ENCODE results near the gene QRFP.
A peak's percentile ranks its signal among the peaks of the same experiment; 100 is the strongest.

Gene QRFP

DNA sequence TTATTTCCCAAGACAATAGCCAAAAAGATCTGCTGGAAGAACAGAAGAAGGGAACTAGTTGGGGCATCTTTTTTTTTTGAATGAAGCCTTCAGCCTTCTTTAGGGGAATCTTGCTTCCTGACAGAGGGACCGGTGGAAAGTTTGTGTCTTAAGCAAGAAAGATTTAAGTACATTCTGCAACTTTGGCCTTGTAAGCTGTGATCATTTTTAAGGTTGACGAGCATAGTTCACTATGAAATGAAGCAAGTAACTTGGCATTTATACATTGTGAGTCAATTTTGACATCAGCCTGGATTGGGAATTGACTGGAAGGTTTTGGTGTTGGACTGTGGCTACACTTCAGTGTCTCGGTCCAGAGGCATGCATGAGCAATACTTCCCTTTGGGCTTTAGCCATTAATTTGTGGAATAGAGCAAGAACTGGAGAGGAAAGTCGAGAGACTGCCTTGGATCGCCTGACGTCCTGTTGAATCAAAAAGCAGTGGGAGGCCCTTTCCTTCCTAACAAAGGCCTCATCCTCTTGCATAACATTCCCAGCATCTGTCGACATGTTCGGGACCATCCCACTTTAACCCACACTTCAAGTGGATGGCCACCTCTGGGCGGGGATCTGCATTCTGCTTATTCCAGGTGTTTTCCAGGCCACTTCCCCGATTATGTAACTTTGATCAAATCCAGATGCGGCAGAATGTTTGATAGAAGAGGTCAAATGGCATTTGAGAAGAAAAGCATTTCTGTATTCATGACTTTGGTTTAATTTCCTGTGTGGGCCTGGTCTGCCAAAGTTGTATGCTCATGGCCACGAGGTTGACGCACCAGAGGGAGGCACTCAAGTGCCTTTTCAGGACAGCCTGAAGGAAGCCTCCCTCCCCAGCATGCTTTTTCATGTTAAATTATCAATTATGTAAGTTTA lies 49.0 kb downstream of the QRFP start:
- peak; percentile 76 for TF ChIP-seq CEBPB (IDR thresholded peaks at IDR 0.05)
- TF ChIP-seq, protein P1, sequence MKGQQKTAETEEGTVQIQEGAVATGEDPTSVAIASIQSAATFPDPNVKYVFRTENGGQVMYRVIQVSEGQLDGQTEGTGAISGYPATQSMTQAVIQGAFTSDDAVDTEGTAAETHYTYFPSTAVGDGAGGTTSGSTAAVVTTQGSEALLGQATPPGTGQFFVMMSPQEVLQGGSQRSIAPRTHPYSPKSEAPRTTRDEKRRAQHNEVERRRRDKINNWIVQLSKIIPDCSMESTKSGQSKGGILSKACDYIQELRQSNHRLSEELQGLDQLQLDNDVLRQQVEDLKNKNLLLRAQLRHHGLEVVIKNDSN (IDR thresholded peaks at IDR 0.05), result no peak

DNA sequence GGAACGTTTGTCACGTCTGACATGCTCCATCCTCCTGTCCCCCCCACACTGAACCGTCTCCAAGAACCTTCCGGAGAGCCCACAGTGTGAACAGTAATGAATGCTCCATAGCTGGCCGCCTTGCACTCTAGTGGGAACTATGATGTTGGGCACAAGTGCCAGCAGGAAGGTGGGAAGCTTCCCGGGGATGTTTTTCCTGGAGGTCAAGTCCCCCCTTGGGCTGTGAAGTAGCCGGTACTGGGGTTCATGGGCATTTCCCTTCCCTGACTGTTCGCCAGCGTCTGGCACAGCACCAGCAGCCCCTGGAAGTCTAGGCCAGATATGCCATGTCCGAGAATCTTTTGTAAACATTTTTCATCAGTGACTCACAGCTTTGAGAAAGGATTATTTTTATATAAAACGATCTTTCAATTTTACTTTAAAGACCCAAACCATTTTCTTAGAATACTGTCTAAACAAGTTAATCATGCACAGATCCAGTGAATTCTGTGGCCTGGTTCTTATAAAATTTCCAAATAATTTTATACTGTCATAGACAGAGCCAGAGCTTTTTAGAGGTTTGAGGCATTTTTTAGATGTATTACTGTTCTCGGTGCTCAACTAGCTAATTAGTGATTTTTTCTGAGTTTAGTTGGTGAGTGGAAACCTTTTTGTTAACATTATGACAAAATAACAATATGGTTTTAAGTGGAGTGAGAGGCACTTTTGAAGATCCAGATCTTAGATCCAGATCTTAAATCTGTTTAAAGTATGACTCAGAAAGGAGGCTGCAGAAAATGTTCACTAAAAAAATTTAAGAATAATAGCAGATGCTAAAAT lies 49.9 kb downstream of the QRFP start:
- TF ChIP-seq, protein P2, sequence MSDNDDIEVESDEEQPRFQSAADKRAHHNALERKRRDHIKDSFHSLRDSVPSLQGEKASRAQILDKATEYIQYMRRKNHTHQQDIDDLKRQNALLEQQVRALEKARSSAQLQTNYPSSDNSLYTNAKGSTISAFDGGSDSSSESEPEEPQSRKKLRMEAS (IDR thresholded peaks at IDR 0.05), result no peak
- TF ChIP-seq, protein P1 (IDR thresholded peaks at IDR 0.05), result no peak
- no peak for TF ChIP-seq TCF12 (IDR thresholded peaks at IDR 0.05; ENCODE audit: low read depth)
- TF ChIP-seq EGR1 (IDR thresholded peaks at IDR 0.05), result no peak

DNA sequence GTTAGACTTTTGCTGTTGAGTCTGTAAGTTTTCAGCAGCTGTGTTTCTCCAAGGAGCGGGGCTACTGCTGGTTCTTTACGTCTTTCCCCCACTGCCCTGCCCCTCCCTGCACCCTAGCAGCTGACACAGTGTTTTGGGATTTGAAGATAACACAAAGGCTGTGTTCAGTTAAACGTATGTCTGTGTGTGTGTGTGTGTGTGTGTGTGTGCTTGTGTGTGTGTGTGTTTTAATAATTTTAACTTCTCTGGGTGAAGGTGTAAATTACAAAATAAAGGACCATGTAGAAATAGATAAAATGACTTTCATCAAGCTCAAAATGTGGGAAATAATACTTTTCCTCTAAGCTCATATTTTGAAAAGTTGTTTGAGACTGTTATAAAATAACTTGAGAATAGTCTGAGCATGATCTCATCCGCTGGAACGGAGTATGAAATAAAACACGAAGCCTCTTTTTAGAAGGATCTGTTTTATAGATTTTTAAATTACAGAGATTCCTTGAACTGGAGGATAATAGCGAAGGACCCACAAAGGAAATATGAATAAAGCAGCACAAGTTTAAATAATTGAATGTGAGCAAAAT lies 50.6 kb downstream of the QRFP start:
- no peak for TF ChIP-seq TEAD4 (IDR thresholded peaks at IDR 0.05)
- no peak for TF ChIP-seq RAD21 (IDR thresholded peaks at IDR 0.05; ENCODE audit: low read depth)
- TF ChIP-seq TCF12 (IDR thresholded peaks at IDR 0.05; ENCODE audit: low read depth), result no peak
- no peak for TF ChIP-seq YY1 (IDR thresholded peaks at IDR 0.05; ENCODE audit: low read depth)
- TF ChIP-seq EGR1 (IDR thresholded peaks at IDR 0.05), result no peak
- no peak for TF ChIP-seq EP300 (IDR thresholded peaks at IDR 0.05; ENCODE audit: borderline replicate concordance)
- TF ChIP-seq TAF1 (IDR thresholded peaks at IDR 0.05; ENCODE audit: low read depth), result no peak
- no peak for TF ChIP-seq CEBPB (IDR thresholded peaks at IDR 0.05)
- TF ChIP-seq ZBTB7A (IDR thresholded peaks at IDR 0.05; ENCODE audit: low read depth), result no peak
- TF ChIP-seq, protein P2 (IDR thresholded peaks at IDR 0.05), result no peak
- TF ChIP-seq NFIC (IDR thresholded peaks at IDR 0.05), result no peak
- no peak for TF ChIP-seq FOXM1 (IDR thresholded peaks at IDR 0.05; ENCODE audit: borderline replicate concordance, low read depth)
- TF ChIP-seq, protein P3, sequence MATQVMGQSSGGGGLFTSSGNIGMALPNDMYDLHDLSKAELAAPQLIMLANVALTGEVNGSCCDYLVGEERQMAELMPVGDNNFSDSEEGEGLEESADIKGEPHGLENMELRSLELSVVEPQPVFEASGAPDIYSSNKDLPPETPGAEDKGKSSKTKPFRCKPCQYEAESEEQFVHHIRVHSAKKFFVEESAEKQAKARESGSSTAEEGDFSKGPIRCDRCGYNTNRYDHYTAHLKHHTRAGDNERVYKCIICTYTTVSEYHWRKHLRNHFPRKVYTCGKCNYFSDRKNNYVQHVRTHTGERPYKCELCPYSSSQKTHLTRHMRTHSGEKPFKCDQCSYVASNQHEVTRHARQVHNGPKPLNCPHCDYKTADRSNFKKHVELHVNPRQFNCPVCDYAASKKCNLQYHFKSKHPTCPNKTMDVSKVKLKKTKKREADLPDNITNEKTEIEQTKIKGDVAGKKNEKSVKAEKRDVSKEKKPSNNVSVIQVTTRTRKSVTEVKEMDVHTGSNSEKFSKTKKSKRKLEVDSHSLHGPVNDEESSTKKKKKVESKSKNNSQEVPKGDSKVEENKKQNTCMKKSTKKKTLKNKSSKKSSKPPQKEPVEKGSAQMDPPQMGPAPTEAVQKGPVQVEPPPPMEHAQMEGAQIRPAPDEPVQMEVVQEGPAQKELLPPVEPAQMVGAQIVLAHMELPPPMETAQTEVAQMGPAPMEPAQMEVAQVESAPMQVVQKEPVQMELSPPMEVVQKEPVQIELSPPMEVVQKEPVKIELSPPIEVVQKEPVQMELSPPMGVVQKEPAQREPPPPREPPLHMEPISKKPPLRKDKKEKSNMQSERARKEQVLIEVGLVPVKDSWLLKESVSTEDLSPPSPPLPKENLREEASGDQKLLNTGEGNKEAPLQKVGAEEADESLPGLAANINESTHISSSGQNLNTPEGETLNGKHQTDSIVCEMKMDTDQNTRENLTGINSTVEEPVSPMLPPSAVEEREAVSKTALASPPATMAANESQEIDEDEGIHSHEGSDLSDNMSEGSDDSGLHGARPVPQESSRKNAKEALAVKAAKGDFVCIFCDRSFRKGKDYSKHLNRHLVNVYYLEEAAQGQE (IDR thresholded peaks at IDR 0.05; ENCODE audit: low read depth), result no peak

DNA sequence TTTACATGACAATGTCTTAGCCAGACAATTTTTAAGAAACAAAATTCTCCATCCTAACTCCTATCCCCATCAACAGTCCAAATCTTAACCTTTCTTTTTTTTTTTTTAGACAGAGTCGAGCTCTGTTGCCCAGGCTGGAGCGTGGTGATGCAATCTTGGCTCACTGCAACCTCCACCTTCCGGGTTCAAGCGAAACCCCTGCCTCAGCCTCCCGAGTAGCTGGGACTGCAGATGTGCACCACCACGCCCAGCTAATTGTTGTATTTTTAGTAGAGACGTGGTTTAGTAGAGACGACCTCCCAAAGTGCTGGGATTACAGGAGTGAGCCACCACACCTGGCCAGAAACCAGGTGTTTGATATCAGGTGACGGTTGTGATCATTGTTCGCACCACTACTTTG lies 51.4 kb downstream of the QRFP start:
- TF ChIP-seq CEBPB (IDR thresholded peaks at IDR 0.05), result 0 out of 2 replicates have a peak, but pooled peaks have one; percentile 26
- TF ChIP-seq, protein P2 (IDR thresholded peaks at IDR 0.05), result no peak

DNA sequence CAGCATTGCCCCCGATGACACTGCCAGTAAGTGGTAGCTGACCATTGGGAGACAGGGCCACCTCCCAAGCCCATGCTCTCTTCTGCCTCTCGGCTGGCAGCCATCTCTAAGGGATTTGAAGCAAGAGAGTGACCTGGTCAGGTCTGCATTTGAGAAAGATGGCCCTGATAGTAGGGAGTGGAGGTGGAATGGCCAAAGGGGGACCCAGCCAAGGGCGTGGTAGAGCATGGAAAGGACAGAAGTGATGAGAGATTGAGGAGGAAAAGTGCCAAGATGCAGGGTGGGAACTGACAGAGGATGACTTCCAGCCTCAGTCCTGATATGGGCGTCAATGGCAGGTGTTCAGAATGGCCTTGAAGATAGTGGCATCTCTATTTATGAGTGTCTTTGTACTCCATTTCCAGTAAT lies 52.6 kb downstream of the QRFP start:
- TF ChIP-seq, protein P3 (IDR thresholded peaks at IDR 0.05; ENCODE audit: low read depth), result no peak
- TF ChIP-seq RAD21 (IDR thresholded peaks at IDR 0.05; ENCODE audit: low read depth) (no peak), EP300 (IDR thresholded peaks at IDR 0.05; ENCODE audit: borderline replicate concordance) (no peak), TAF1 (IDR thresholded peaks at IDR 0.05; ENCODE audit: low read depth) (no peak), NFIC (IDR thresholded peaks at IDR 0.05) (no peak), CEBPB (IDR thresholded peaks at IDR 0.05) (no peak), ZBTB7A (IDR thresholded peaks at IDR 0.05; ENCODE audit: low read depth) (no peak), FOXM1 (IDR thresholded peaks at IDR 0.05; ENCODE audit: borderline replicate concordance, low read depth) (no peak), CREB1 (IDR thresholded peaks at IDR 0.05; ENCODE audit: low read depth) (no peak)
- TF ChIP-seq, protein P1 (IDR thresholded peaks at IDR 0.05), result no peak
